Naive B cell (primary cell): ENCODE results near the gene AGFG1. TPM values are rescaled to one million over a fixed set of nuclear protein-coding genes. Genes with fewer than 3 reads are reported as not detected.

Experiments used
- ATAC-seq, 2 donors: fragments of 150-1000 bp; cut with Tn5 transposase; 2 replicates each; pipeline ENCODE4 v1.10.0; 2021; ENCODE audit warnings: low read depth in 2 of 2, mild to moderate bottlenecking in 2 of 2, moderate library complexity in 2 of 2
- DNase-seq: peaks from one replicate; pipeline ENCODE4 v3.0.0; 2022
- H3K27ac Mint-ChIP-seq, 6 donors: one replicate each; pipeline ENCODE4 v1.8.0; 2020 to 2022; ENCODE audit warnings: mild to moderate bottlenecking in 6 of 6, mixed read lengths in 6 of 6, moderate library complexity in 5 of 6, inconsistent platforms in 2 of 6
- H3K27me3 Mint-ChIP-seq, 3 donors: one replicate each; pipeline ENCODE4 v1.8.0; 2021 to 2022; ENCODE audit warnings: mixed read lengths in 3 of 3, mild to moderate bottlenecking in 1 of 3
- H3K36me3 Mint-ChIP-seq, 2 donors: one replicate each; pipeline ENCODE4 v1.8.0; 2020 to 2022; ENCODE audit warnings: mixed read lengths in 2 of 2, inconsistent platforms in 1 of 2, mild to moderate bottlenecking in 1 of 2
- H3K4me1 Mint-ChIP-seq, 3 donors: one replicate each; pipeline ENCODE4 v1.8.0; 2020 to 2022; ENCODE audit warnings: mixed read lengths in 3 of 3, inconsistent platforms in 1 of 3, mild to moderate bottlenecking in 1 of 3, moderate library complexity in 1 of 3
- H3K4me3 Mint-ChIP-seq, 8 donors: one replicate each; pipeline ENCODE4 v1.8.0; 2020 to 2022; ENCODE audit warnings: mild to moderate bottlenecking in 8 of 8, mixed read lengths in 8 of 8, moderate library complexity in 8 of 8, inconsistent platforms in 2 of 8
- H3K9me3 Mint-ChIP-seq, 7 donors: one replicate each; pipeline ENCODE4 v1.8.0; 2020 to 2022; ENCODE audit warnings: mixed read lengths in 7 of 7, mild to moderate bottlenecking in 5 of 7, inconsistent platforms in 2 of 7, moderate library complexity in 1 of 7
- polyA plus RNA-seq, 6 donors: library from polyadenylated mRNA; unstranded; fragments of 300-500 nt; fragmentation: Illumina TruSeq; gene quantifications; one replicate each; pipeline ENCODE4 v1.2.3, GENCODE V29; 2021; ENCODE audit warnings: low read depth in 6 of 6

The AGFG1 gene
- 10 to 100 TPM; 17.9 to 38.5 (median 26.6) TPM for polyA plus RNA-seq

- H3K4me1 Mint-ChIP-seq = peaks cover 29 to 38% (median 36%) of the 10 kb centered on the region in 3 donors
- H3K9me3 Mint-ChIP-seq = no peaks in the 10 kb centered on the region
Observed at GRCh38 chr2:227471924-227472264, at the start of gene AGFG1. Gene AGFG1, plus strand, starts transcription at chr2:227472156. Its CDS starts 266 bp downstream, at chr2:227472422.

GRCh38 chr2:227423656-227424499 is 48.1 kb upstream of the AGFG1 start:
- H3K27ac Mint-ChIP-seq = no peak overlapping the region

More at GRCh38 chr2:227471924-227472264, at the start of gene AGFG1:
- peak within 1 kb of the TSS in 5 of 6 donors; percentile 70 to 97 (median 93) for H3K27ac Mint-ChIP-seq
- peak; percentile 84 for DNase-seq
- peak; percentile 80 to 81 for ATAC-seq
- peak within 1 kb of the TSS; percentile 73 to 97 (median 88) for H3K4me3 Mint-ChIP-seq
- H3K36me3 Mint-ChIP-seq = no peaks in the 10 kb centered on the region
- no peaks in the 10 kb centered on the region for H3K27me3 Mint-ChIP-seq

GRCh38 chr2:227428731-227429285 is 43.1 kb upstream of the AGFG1 start:
- Mint-ChIP-seq H3K4me3 (no peak overlapping the region), H3K36me3 (peaks cover 11 to 13% of the 10 kb centered on the region in 2 donors), H3K4me1 (peaks cover 0 to 5% (median 0%) of the 10 kb centered on the region in 3 donors), H3K9me3 (peaks cover 8 to 17% (median 12%) of the 10 kb centered on the region in 7 donors), H3K27ac (peak overlapping the region in 1 of 6 donors; percentile 49), H3K27me3 (peaks cover under 1 to 24% (median 11%) of the 10 kb centered on the region in 3 donors)
- no peak for ATAC-seq
- no peak for DNase-seq

More at GRCh38 chr2:227423656-227424499, 48.1 kb upstream of the AGFG1 start:
- ATAC-seq (no peak), DNase-seq (no peak)
- no peaks in the 10 kb centered on the region for H3K36me3 Mint-ChIP-seq
- H3K4me1 Mint-ChIP-seq = peaks cover 0 to 5% (median 0%) of the 10 kb centered on the region in 3 donors
- H3K9me3 Mint-ChIP-seq = no peaks in the 10 kb centered on the region
- peaks cover 5 to 14% (median 8%) of the 10 kb centered on the region in 3 donors for H3K27me3 Mint-ChIP-seq
- H3K4me3 Mint-ChIP-seq = no peak overlapping the region

- Mint-ChIP-seq H3K4me3 (no peak overlapping the region), H3K36me3 (peaks cover 11 to 13% of the 10 kb centered on the region in 2 donors)
- ATAC-seq = no peak
Observed at GRCh38 chr2:227430639-227431038, 41.3 kb upstream of the AGFG1 start.

GRCh38 chr2:227433171-227433570 is 38.8 kb upstream of the AGFG1 start:
- no peak for DNase-seq
- Mint-ChIP-seq H3K9me3 (peaks cover 8 to 25% (median 12%) of the 10 kb centered on the region in 7 donors), H3K4me3 (no peak overlapping the region), H3K36me3 (peaks cover 11 to 13% of the 10 kb centered on the region in 2 donors), H3K27ac (peak overlapping the region in 1 of 6 donors; percentile 47), H3K4me1 (peaks cover 0 to under 1% (median 0%) of the 10 kb centered on the region in 3 donors), H3K27me3 (peaks cover 0 to 21% (median 11%) of the 10 kb centered on the region in 3 donors)
- no peak for ATAC-seq

More at GRCh38 chr2:227430639-227431038, 41.3 kb upstream of the AGFG1 start:
- peaks cover 8 to 25% (median 12%) of the 10 kb centered on the region in 7 donors for H3K9me3 Mint-ChIP-seq
- H3K4me1 Mint-ChIP-seq = peaks cover 0 to 5% (median 0%) of the 10 kb centered on the region in 3 donors
- no peak overlapping the region for H3K27ac Mint-ChIP-seq
- peaks cover 0 to 22% (median 11%) of the 10 kb centered on the region in 3 donors for H3K27me3 Mint-ChIP-seq
- no peak for DNase-seq

- H3K27me3 Mint-ChIP-seq = peaks cover 0 to 14% (median 6%) of the 10 kb centered on the region in 3 donors
- no peak overlapping the region for H3K4me3 Mint-ChIP-seq
- ATAC-seq (no peak), DNase-seq (no peak)
- peaks cover 8 to 25% (median 12%) of the 10 kb centered on the region in 7 donors for H3K9me3 Mint-ChIP-seq
- no peaks in the 10 kb centered on the region for H3K4me1 Mint-ChIP-seq
- H3K27ac Mint-ChIP-seq = peak overlapping the region in 1 of 6 donors; percentile 45
- H3K36me3 Mint-ChIP-seq = peaks cover 6 to 13% of the 10 kb centered on the region in 2 donors
Observed at GRCh38 chr2:227436436-227437174, 35.4 kb upstream of the AGFG1 start.

- ATAC-seq (no peak), DNase-seq (no peak)
- Mint-ChIP-seq H3K27me3 (peaks cover 0 to 5% (median 0%) of the 10 kb centered on the region in 3 donors), H3K27ac (no peak overlapping the region), H3K9me3 (peaks cover 0 to 3% (median 0%) of the 10 kb centered on the region in 7 donors), H3K4me3 (no peak overlapping the region), H3K36me3 (no peaks in the 10 kb centered on the region), H3K4me1 (no peaks in the 10 kb centered on the region)
Observed at GRCh38 chr2:227439214-227439613, 32.7 kb upstream of the AGFG1 start.

- ATAC-seq (no peak), DNase-seq (no peak)
- Mint-ChIP-seq H3K27me3 (no peaks in the 10 kb centered on the region), H3K4me1 (no peaks in the 10 kb centered on the region), H3K27ac (no peak overlapping the region), H3K36me3 (no peaks in the 10 kb centered on the region), H3K9me3 (peaks cover 0 to 1% (median 0%) of the 10 kb centered on the region in 7 donors), H3K4me3 (no peak overlapping the region)
Observed at GRCh38 chr2:227442639-227443038, 29.3 kb upstream of the AGFG1 start.

GRCh38 chr2:227443889-227444568 is 27.9 kb upstream of the AGFG1 start:
- Mint-ChIP-seq H3K4me3 (no peak overlapping the region), H3K9me3 (peaks cover 0 to 1% (median 0%) of the 10 kb centered on the region in 7 donors), H3K4me1 (peaks cover 0 to 2% (median 2%) of the 10 kb centered on the region in 3 donors), H3K36me3 (no peaks in the 10 kb centered on the region), H3K27me3 (no peaks in the 10 kb centered on the region), H3K27ac (peak overlapping the region in 1 of 6 donors; percentile 35)
- DNase-seq (no peak), ATAC-seq (no peak)

GRCh38 chr2:227447606-227448005 is 24.4 kb upstream of the AGFG1 start:
- H3K9me3 Mint-ChIP-seq = no peaks in the 10 kb centered on the region

GRCh38 chr2:227450311-227450841 is 21.6 kb upstream of the AGFG1 start:
- no peak for DNase-seq
- H3K9me3 Mint-ChIP-seq = no peaks in the 10 kb centered on the region

More at GRCh38 chr2:227447606-227448005, 24.4 kb upstream of the AGFG1 start:
- H3K27me3 Mint-ChIP-seq = no peaks in the 10 kb centered on the region
- H3K4me1 Mint-ChIP-seq = peaks cover 12 to 23% (median 15%) of the 10 kb centered on the region in 3 donors
- no peak overlapping the region for H3K4me3 Mint-ChIP-seq
- DNase-seq (no peak), ATAC-seq (no peak)
- H3K36me3 Mint-ChIP-seq = no peaks in the 10 kb centered on the region
- no peak overlapping the region for H3K27ac Mint-ChIP-seq

GRCh38 chr2:227450926-227451654 is 20.9 kb upstream of the AGFG1 start:
- no peaks in the 10 kb centered on the region for H3K27me3 Mint-ChIP-seq
- ATAC-seq = no peak

More at GRCh38 chr2:227450311-227450841, 21.6 kb upstream of the AGFG1 start:
- Mint-ChIP-seq H3K4me3 (peak overlapping the region in 2 of 8 donors; percentile 34 to 51), H3K36me3 (no peaks in the 10 kb centered on the region), H3K4me1 (peaks cover 22 to 27% (median 26%) of the 10 kb centered on the region in 3 donors), H3K27ac (peak overlapping the region in 2 of 6 donors; percentile 74), H3K27me3 (no peaks in the 10 kb centered on the region)
- no peak for ATAC-seq

More at GRCh38 chr2:227450926-227451654, 20.9 kb upstream of the AGFG1 start:
- Mint-ChIP-seq H3K27ac (peak overlapping the region in 4 of 6 donors; percentile 28 to 74 (median 54)), H3K4me1 (peaks cover 24 to 27% (median 26%) of the 10 kb centered on the region in 3 donors), H3K9me3 (no peaks in the 10 kb centered on the region), H3K4me3 (peak overlapping the region in 4 of 8 donors; percentile 33 to 77 (median 42)), H3K36me3 (no peaks in the 10 kb centered on the region)
- no peak for DNase-seq
